HG03520 (cell line): ENCODE data around the gene GSTA2.
"Not testable (repeated sequence)": the region's sequence is repeated elsewhere in the genome, so short reads cannot be mapped to it uniquely, and the experiment has no call there.

Experiments used
- ATAC-seq: cut with Tn5 transposase; IDR thresholded peaks from one replicate; pipeline ENCODE4 v1.9.1; 2021; ENCODE audit warnings: mild to moderate bottlenecking, moderate library complexity; ENCODE audit not compliant: unreplicated experiment

Gene GSTA2

DNA sequence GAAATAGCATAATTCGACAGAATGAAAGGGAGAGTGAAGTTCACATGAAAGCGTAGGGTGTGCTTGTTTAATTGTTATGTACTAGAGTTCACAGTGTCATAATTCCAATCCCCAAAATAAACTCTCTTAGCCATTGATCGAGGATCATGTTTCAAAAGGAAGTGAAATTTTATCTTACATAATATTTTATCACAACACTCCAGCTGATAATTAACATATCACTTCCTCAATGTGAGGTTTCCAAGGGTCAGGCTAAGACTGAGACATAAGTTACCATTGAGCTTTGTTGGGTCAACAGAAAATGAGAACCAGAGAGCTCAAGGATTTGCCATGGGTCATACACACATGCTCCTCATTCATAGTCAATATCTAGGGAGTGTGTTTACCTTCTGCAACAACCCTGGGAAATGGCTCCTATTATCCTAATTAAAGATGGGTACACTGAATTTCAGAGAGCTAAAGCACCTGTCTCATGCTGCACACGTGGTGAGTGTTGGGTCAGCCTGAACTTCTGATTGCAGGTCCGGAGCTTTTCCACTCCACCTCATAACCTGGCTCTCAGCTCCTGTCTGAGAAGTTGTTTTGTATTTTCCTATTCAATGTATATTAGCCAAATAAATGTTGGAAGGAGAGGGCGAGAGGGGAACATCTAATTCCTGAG lies 3.0 kb downstream of the GSTA2 start:
- ATAC-seq: no peak

GRCh38 chr6:52759085-52759484 lies 4.2 kb downstream of the GSTA2 start:
- no peak for ATAC-seq

DNA sequence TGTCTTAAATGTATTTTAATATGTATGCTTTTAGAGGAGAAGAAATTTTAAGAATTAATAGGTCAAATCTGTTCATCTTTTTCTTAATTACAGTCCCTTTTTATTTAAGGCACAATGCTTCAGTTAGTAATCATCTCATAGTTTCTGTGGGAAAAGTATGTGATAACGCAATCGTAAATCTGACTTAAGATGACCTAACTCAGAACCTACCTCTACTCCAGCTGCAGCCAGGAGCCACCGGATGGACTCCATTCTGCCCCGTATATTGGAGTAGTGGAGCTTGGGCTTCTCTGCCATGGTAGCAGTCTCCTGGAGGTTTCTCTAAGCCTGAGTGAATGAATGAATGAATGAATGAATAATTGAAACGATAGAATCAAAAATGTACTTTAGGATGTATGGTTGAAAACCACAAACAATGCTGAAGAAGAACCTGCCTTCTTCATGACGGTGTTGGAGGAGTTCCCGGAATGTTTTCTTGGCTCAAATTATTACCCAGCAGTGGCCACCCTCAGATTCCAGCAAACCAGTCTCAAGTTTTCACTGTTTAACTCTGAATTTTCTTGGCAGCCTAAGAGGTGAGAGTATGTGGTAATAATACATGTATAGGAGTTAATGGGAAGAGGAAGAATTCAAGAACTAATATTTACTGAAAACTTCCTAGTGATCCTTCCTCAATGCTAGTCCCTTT lies 5.5 kb downstream of the GSTA2 start:
- ATAC-seq: not testable (repeated sequence)

- ATAC-seq: no peak
Observed at GRCh38 chr6:52754443-52754842, 8.8 kb downstream of the GSTA2 start.

DNA sequence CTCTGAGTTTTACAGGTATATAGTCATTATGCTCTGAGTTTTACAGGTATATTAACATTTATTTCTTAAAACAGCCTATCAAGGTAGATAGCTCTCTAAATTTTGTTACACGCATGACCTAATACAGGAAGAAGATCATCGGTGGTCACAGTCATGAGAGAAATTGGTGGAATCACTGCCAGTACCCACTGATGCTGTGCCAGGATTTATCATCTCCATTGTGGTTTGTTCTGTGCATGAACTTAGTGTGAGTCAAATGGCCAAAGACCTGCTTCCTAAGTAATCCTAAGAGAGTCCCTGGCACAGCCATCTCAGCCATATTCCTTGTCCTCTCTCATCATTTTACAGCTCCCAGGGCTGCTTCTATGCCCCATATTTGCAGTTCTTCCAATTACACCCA lies 10.1 kb downstream of the GSTA2 start:
- ATAC-seq: not testable (repeated sequence)

DNA sequence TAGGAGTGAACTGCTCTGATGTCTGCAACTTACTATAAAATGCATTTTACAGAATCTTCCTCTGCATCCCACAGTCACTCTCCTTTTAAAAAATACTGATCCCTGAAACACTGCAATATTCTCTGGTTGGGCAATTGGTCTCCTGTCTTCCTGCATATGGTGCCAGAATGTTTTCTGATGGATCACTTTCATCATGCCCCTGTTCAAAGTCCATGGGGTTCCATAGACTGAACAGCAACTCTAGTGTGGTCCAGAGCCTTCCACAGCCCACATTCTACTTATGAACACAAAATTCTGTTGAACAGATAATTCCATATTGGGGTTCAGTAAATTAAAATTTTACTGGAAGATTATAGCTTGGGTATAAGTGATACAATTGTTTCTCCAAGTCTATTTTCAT lies 11.0 kb downstream of the GSTA2 start:
- no peak for ATAC-seq

GRCh38 chr6:52749556-52750152 lies 13.6 kb downstream of the GSTA2 start:
- ATAC-seq: no peak

- ATAC-seq: not testable (repeated sequence)
Observed at GRCh38 chr6:52747301-52747700, 16.0 kb downstream of the GSTA2 start.

DNA sequence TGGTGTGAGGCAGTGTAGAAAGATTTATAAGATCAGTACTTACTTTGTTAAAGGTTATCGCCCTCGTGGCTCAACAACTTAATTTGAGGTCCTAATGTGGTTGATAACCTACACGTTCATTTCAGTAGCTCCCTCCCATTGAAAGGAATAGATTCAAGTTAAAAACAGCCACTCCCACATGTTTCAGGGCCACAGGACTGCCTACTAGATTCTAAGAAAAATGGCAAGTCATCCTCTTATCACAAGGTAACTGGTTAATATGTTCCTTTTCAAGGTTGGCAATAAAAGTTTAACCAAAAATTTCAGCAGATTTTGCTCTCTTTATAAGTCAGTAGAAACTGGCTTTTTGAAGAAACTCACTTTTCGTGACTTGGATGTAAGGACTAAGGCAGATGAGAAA lies 17.1 kb downstream of the GSTA2 start:
- ATAC-seq: no peak

DNA sequence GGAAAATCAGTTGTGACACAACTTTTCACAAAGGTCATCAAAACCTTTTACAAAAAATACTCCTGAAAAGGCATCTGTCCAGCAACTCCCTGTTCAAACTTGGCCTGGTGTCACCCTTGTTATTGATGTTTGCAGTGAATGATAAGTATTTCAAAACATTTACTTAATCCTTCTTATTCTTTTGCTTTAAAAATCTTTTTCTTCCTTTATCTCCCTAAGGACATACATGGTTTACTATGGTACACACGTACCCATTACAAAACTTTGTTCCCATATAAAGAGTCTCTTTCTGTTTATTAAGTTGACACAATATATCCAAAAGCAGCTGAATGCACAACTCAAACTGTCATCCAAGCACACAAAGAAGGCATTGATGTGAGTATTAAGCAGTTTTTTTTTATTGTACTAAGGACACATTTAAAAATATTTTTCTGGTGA lies 17.5 kb downstream of the GSTA2 start:
- no peak for ATAC-seq

- no peak for ATAC-seq
Observed at GRCh38 chr6:52741872-52742271, 21.4 kb downstream of the GSTA2 start.

DNA sequence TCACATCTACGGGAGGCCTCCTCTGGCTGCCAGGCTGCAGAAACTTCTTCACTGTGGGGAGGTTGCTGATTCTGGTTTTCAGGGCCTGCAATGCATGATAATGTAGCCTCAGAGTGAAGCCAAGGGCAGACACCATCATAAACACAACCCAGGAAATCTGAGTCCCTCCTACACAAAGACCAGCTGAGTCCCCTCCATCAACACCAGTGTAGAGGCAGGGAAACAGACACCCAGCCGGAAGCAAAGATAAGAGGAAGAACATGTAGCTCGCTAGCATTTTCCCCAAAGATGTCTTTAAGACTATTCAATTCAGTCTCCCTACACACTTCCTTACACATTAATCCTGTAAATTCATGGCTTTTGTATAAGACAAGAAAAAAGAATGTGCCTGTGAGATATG lies 23.6 kb downstream of the GSTA2 start:
- no peak for ATAC-seq

GRCh38 chr6:52739134-52739533 lies 24.1 kb downstream of the GSTA2 start:
- ATAC-seq: no peak

GRCh38 chr6:52736145-52736544 lies 27.1 kb downstream of the GSTA2 start:
- no peak for ATAC-seq

GRCh38 chr6:52735071-52735470 lies 28.2 kb downstream of the GSTA2 start:
- ATAC-seq: no peak

DNA sequence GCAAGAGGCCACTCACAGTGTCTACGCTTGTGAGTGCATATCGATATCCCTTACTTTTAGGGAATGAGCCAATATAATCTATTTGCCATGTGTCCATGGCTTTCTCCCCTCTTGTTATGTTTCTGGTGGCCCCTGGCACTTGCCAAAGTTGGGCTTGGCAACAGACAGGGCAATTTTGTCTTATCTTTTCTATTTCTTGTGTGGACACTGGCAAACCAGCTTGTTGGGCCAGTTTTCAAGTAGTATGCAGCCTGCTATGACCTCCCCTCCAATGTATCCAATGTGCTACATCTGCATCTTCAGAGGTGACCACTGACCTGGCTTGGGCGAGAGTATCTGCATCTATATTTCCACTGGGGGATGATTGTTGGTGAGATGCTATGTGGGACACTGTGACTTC lies 29.2 kb downstream of the GSTA2 start:
- ATAC-seq: no peak

DNA sequence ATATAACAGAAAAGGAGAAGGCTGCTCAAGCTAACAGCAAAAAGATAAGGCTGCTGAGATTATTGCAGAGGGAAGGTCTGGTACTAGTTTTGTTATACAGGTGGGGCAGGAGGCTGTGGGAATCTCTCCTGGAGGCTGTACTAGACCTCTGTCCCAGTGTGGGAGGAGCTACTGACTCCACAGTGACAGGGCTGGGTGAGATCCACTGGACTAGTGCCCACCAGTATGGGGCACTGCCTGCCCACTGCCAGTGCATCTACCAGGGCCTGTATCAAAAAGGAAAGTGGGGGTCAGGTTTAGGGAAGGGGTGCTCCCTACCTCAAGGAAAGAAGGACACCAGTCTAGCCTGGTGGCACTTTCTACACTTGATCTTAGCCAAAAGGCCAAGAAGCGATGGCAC lies 30.1 kb downstream of the GSTA2 start:
- no peak for ATAC-seq

- ATAC-seq: no peak
Observed at GRCh38 chr6:52731719-52732118, 31.6 kb downstream of the GSTA2 start.

GRCh38 chr6:52729576-52729975 lies 33.7 kb downstream of the GSTA2 start:
- no peak for ATAC-seq

DNA sequence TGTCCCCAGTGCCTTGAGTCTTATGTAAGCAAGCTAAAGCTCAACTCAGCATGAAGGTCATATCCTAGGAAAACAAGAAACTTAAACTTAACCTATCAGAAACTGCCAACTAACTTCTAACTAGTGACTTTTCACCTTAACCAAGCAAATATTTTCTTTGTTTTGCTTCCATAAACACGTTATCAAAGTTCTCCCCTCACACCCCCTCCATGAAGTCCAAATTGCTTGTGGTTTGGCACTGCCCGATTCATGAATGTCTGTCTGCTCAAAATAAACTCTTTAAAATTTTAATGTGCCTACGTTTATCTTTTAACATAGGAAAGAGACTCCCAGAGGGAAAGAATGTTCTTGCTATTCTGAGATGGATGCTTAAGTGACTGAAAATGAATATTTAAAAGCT lies 34.9 kb downstream of the GSTA2 start:
- no peak for ATAC-seq

DNA sequence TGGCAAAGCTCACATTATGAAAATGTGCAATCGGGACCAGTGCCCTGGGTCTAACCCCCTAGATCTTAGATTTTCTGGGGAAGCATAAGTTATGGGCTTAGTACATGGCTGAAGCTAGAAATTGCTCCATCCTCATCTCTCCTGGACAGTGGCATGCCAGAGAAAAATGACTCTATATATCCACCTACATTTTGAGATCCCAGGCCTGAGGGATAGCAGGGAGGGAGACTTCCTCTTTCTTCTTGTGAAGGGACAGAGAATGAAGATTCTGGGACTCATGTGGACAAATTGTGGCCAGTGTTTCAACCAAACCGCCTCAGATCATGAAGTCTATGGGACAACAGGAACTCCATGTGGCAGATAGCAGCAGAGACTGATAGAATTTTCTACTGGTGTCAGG lies 35.4 kb downstream of the GSTA2 start:
- no peak for ATAC-seq
